Measurements from ENCODE around the gene PNRC2. TPM values are rescaled to one million over a fixed set of nuclear protein-coding genes. Genes with fewer than 3 reads are reported as not detected.

Gene PNRC2
- total and polyA plus RNA-seq, 4 donors = 24.9 to 63.6 (median 36.3) TPM

GRCh38 chr1:23995431-23995837 lies 35.8 kb downstream of the PNRC2 start:
- TF ChIP-seq RAD21 (IDR thresholded peaks at IDR 0.05) (no peak), TAF1 (conservative IDR thresholded peaks at IDR 0.05) (no peak), MAX (IDR thresholded peaks at IDR 0.05) (no peak), RXRA (IDR thresholded peaks at IDR 0.05) (no peak), HNF4A (conservative IDR thresholded peaks at IDR 0.05) (no peak), GABPA (IDR thresholded peaks at IDR 0.05 in 1 of 2, conservative IDR thresholded peaks at IDR 0.05 in 1 of 2) (no peak), ATF3 (IDR thresholded peaks at IDR 0.05) (no peak), EGR1 (IDR thresholded peaks at IDR 0.05; ENCODE audit: low read depth in 2 of 2) (no peak), HNF4G (IDR thresholded peaks at IDR 0.05) (no peak), FOXA1 (IDR thresholded peaks at IDR 0.05) (no peak), CTCF (IDR thresholded peaks at IDR 0.05; ENCODE audit: low read depth, low read length, missing input control) (no peak), JUND (IDR thresholded peaks at IDR 0.05) (no peak), SP1 (IDR thresholded peaks at IDR 0.05) (no peak), ZBTB33 (IDR thresholded peaks at IDR 0.05) (no peak), FOXA2 (IDR thresholded peaks at IDR 0.05) (no peak), NR2F2 (IDR thresholded peaks at IDR 0.05) (no peak), REST (IDR thresholded peaks at IDR 0.05) (no peak), YY1 (IDR thresholded peaks at IDR 0.05) (no peak)
- no peaks in the 10 kb centered on the region for H3K9me3 ChIP-seq (ENCODE audit: control insufficient read depth in 4 of 4, low read length in 3 of 4)
- DNase-seq (ENCODE audit: low spot score) = no peak
- H3K4me1 ChIP-seq (ENCODE audit: control insufficient read depth in 4 of 4, insufficient read depth in 4 of 4, low read length in 3 of 4) = no peaks in the 10 kb centered on the region
- H3K36me3 ChIP-seq (ENCODE audit: control insufficient read depth in 4 of 4, insufficient read depth in 3 of 4, low read depth in 1 of 4, low read length in 3 of 4) = no peaks in the 10 kb centered on the region
- H3K27ac ChIP-seq (ENCODE audit: low read depth in 1 of 2, low read length in 2 of 2) = no peak overlapping the region
- 87% methylated on average over 13 of the region's 13 CpGs for WGBS
- H3K27me3 ChIP-seq (ENCODE audit: control insufficient read depth in 4 of 4, insufficient read depth in 4 of 4, low read length in 3 of 4) = no peaks in the 10 kb centered on the region
- H3K4me3 ChIP-seq (ENCODE audit: low read depth in 1 of 3, low read length in 3 of 3) = no peak overlapping the region
- no peak overlapping the region for H3K9ac ChIP-seq (ENCODE audit: low read depth in 1 of 2, low read length in 2 of 2)
